Natural killer cell treated with Interleukin-12 subunit alpha and Interleukin-12 subunit beta and Interleukin-15 and Interleukin-18, amount 100 ng/mL, for 72 hours (primary cell): ENCODE data around the gene RNU1-4. TPM values are rescaled to one million over a fixed set of nuclear protein-coding genes. Genes with fewer than 3 reads are reported as not detected.
"Not testable (repeated sequence)": the region's sequence is repeated elsewhere in the genome, so short reads cannot be mapped to it uniquely, and the experiment has no call there.

ENCODE experiments used
- ATAC-seq, 2 donors: fragments of 150-1000 bp; cut with Tn5 transposase in 1 of 2; sonication (Bioruptor Pico), chemical (Tn5 transposase) in 1 of 2; 2 replicates each; pipeline ENCODE4 v1.10.0; 2021
- DNase-seq: peaks from one replicate; pipeline ENCODE4 v3.0.0; 2022; ENCODE audit warnings: low spot score
- H3K27ac Mint-ChIP-seq, 2 donors: 1 replicate in 1 of 2; 2 replicates in 1 of 2; pipeline ENCODE4 v1.8.0; 2022; ENCODE audit warnings: mixed read lengths in 2 of 2, mild to moderate bottlenecking in 1 of 2, moderate library complexity in 1 of 2
- H3K27me3 Mint-ChIP-seq, 2 donors: 1 replicate in 1 of 2; 2 replicates in 1 of 2; pipeline ENCODE4 v1.8.0; 2022; ENCODE audit warnings: mixed read lengths in 2 of 2
- H3K36me3 Mint-ChIP-seq: one replicate; pipeline ENCODE4 v1.8.0; 2022; ENCODE audit warnings: mixed read lengths
- H3K4me1 Mint-ChIP-seq, 2 donors: 1 replicate in 1 of 2; 2 replicates in 1 of 2; pipeline ENCODE4 v1.8.0; 2022; ENCODE audit warnings: low read depth in 2 of 2, mixed read lengths in 2 of 2, mild to moderate bottlenecking in 1 of 2
- H3K4me3 Mint-ChIP-seq: one replicate; pipeline ENCODE4 v1.8.0; 2022; ENCODE audit warnings: mixed read lengths
- H3K9me3 Mint-ChIP-seq: 2 replicates; pipeline ENCODE4 v1.8.0; 2022; ENCODE audit warnings: mixed read lengths
- total RNA-seq, 2 donors: library from RNA; stranded (reverse); gene quantifications; one replicate each; pipeline ENCODE4 v1.2.3, GENCODE V29; 2022

Gene RNU1-4
- 1,000 to 10,000 TPM; 1,591 to 3,879 TPM for total RNA-seq

DNA sequence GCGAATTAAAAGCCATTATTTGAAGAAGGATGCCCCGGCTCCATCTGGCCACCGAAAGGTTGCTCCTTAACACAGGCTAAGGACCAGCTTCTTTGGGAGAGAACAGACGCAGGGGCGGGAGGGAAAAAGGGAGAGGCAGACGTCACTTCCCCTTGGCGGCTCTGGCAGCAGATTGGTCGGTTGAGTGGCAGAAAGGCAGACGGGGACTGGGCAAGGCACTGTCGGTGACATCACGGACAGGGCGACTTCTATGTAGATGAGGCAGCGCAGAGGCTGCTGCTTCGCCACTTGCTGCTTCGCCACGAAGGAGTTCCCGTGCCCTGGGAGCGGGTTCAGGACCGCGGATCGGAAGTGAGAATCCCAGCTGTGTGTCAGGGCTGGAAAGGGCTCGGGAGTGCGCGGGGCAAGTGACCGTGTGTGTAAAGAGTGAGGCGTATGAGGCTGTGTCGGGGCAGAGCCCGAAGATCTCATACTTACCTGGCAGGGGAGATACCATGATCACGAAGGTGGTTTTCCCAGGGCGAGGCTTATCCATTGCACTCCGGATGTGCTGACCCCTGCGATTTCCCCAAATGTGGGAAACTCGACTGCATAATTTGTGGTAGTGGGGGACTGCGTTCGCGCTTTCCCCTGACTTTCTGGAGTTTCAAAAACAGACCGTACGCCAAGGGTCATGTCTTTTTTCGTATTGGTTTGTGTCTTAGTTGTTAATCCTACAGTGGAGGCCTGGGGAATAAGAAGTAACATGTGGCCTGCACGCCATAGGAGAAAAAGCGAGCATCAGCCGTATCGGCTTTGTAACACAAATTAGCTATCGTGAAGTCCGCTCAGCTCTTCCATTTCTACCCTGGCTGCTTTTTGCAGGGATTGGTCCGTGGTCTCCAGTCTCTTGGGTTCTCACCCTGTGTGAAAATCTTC, at the start of gene RNU1-4:
Gene RNU1-4 (plus strand): TSS at position 470 of the 918 bp plus-strand sequence.
- H3K4me1 Mint-ChIP-seq, DNase-seq, H3K9me3 Mint-ChIP-seq, H3K27ac Mint-ChIP-seq, H3K4me3 Mint-ChIP-seq, H3K36me3 Mint-ChIP-seq, H3K27me3 Mint-ChIP-seq: not testable (repeated sequence)
- peak; percentile 98 to 100 for ATAC-seq

DNA sequence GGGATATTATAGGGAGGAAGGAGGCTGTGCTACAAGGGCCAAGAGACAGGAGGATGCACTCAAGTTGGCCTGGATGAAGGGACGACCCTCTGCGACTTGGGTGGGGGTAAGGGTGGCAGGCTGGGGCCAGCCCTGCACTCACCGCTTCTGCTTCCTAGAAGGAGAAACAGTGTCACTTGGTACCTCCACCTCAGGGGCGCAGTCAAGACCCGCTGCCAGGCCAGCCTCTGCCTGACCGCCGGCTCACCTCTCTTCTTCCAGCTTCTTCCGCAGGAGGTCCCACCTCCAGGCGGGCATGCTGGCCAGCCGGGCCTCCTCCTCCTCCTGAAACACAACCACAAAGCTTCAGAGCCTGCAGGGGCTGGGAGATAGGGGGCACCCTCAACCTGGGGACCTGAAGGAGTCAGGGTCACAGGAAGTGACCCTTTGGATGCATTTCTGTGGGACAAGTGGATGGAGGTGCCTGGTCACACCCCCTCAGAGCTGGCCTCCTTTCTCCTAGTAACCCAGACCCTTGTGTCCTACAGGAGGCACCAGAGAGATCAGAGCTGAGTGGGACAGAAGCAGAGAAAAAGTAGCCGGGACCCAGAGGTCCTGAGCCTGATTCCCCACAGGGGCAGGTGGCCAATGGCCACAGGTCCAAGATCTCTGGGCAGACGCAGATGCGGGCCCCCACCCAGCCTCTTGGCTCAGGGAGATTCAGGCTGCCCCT, 49.2 kb upstream of the RNU1-4 start:
- not testable (repeated sequence) for H3K27ac Mint-ChIP-seq, H3K36me3 Mint-ChIP-seq, H3K4me3 Mint-ChIP-seq, ATAC-seq, H3K9me3 Mint-ChIP-seq, H3K4me1 Mint-ChIP-seq, DNase-seq, H3K27me3 Mint-ChIP-seq

DNA sequence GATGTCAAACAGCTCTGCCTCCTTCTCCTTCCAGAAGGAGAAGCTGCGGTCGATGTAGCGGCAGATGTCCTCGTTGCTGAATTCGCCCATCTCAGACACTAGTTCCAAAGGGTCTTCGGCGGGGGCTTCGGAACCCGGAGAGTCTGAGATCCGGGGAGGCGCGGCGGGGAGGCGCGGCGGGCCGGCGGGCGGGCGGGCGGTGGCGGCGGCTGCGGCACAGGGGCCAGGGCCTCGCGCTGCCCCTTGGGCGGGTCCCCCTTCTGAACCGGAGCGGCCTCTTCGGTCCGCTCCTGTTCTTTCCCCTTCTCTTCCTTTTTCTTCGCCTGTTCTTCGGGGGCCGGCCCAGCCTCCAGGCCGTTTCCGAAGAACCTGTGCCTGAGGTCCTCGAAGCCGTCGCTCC, 48.0 kb upstream of the RNU1-4 start:
- H3K27me3 Mint-ChIP-seq, H3K4me1 Mint-ChIP-seq, ATAC-seq, H3K36me3 Mint-ChIP-seq, H3K4me3 Mint-ChIP-seq, DNase-seq, H3K27ac Mint-ChIP-seq, H3K9me3 Mint-ChIP-seq: not testable (repeated sequence)

GRCh38 chr1:16692717-16693448, 47.4 kb upstream of the RNU1-4 start:
- H3K4me1 Mint-ChIP-seq, H3K4me3 Mint-ChIP-seq, H3K27me3 Mint-ChIP-seq, H3K27ac Mint-ChIP-seq, DNase-seq, H3K36me3 Mint-ChIP-seq, H3K9me3 Mint-ChIP-seq: not testable (repeated sequence)
- ATAC-seq: peak in 1 of 2 donors; percentile 24

GRCh38 chr1:16693449-16694307, 46.6 kb upstream of the RNU1-4 start:
- H3K27me3 Mint-ChIP-seq, H3K4me1 Mint-ChIP-seq: not testable (repeated sequence)
- ATAC-seq: peak; percentile 14 to 22

GRCh38 chr1:16694308-16694702, 46.0 kb upstream of the RNU1-4 start:
- H3K27me3 Mint-ChIP-seq, DNase-seq, H3K36me3 Mint-ChIP-seq, H3K9me3 Mint-ChIP-seq, H3K4me1 Mint-ChIP-seq, H3K4me3 Mint-ChIP-seq, ATAC-seq, H3K27ac Mint-ChIP-seq: not testable (repeated sequence)

More at GRCh38 chr1:16693449-16694307, 46.6 kb upstream of the RNU1-4 start:
- not testable (repeated sequence) for H3K27ac Mint-ChIP-seq, H3K36me3 Mint-ChIP-seq, H3K4me3 Mint-ChIP-seq, DNase-seq, H3K9me3 Mint-ChIP-seq

GRCh38 chr1:16696507-16697150, 43.7 kb upstream of the RNU1-4 start:
- ATAC-seq, H3K4me1 Mint-ChIP-seq, H3K36me3 Mint-ChIP-seq, H3K27ac Mint-ChIP-seq, H3K4me3 Mint-ChIP-seq, H3K27me3 Mint-ChIP-seq, H3K9me3 Mint-ChIP-seq, DNase-seq: not testable (repeated sequence)

GRCh38 chr1:16697152-16697551, 43.2 kb upstream of the RNU1-4 start:
- not testable (repeated sequence) for ATAC-seq, H3K9me3 Mint-ChIP-seq, DNase-seq, H3K36me3 Mint-ChIP-seq, H3K4me3 Mint-ChIP-seq, H3K27ac Mint-ChIP-seq, H3K27me3 Mint-ChIP-seq, H3K4me1 Mint-ChIP-seq

GRCh38 chr1:16699440-16699839, 40.9 kb upstream of the RNU1-4 start:
- not testable (repeated sequence) for H3K36me3 Mint-ChIP-seq, H3K27ac Mint-ChIP-seq, H3K4me1 Mint-ChIP-seq, DNase-seq, ATAC-seq, H3K9me3 Mint-ChIP-seq, H3K27me3 Mint-ChIP-seq, H3K4me3 Mint-ChIP-seq

GRCh38 chr1:16700138-16700895, 40.0 kb upstream of the RNU1-4 start:
- not testable (repeated sequence) for H3K4me3 Mint-ChIP-seq, H3K9me3 Mint-ChIP-seq, H3K27ac Mint-ChIP-seq, ATAC-seq, H3K27me3 Mint-ChIP-seq, H3K36me3 Mint-ChIP-seq, DNase-seq, H3K4me1 Mint-ChIP-seq

- not testable (repeated sequence) for H3K4me3 Mint-ChIP-seq, H3K27ac Mint-ChIP-seq, H3K4me1 Mint-ChIP-seq, DNase-seq, H3K9me3 Mint-ChIP-seq, H3K36me3 Mint-ChIP-seq, H3K27me3 Mint-ChIP-seq, ATAC-seq
These were observed 39.1 kb upstream of the RNU1-4 start for GRCh38 chr1:16701189-16701588.

- H3K4me3 Mint-ChIP-seq, H3K36me3 Mint-ChIP-seq: not testable (repeated sequence)
These were observed 38.0 kb upstream of the RNU1-4 start for GRCh38 chr1:16702280-16702679.

More at GRCh38 chr1:16702280-16702679, 38.0 kb upstream of the RNU1-4 start:
- not testable (repeated sequence) for H3K4me1 Mint-ChIP-seq, H3K27me3 Mint-ChIP-seq, H3K9me3 Mint-ChIP-seq, H3K27ac Mint-ChIP-seq, ATAC-seq, DNase-seq
